ENCODE data around the gene ZFAND3.
"Not testable (repeated sequence)": the region's sequence is repeated elsewhere in the genome, so short reads cannot be mapped to it uniquely, and the experiment has no call there.

Gene ZFAND3

GRCh38 chr6:37941871-37942270 lies 122.3 kb downstream of the ZFAND3 start:
- Histone ChIP-seq H3K36me3 (ENCODE audit: control insufficient read depth, insufficient read depth, low read length) (no peaks in the 10 kb centered on the region), H3K27me3 (replicated peaks; ENCODE audit: control insufficient read depth, insufficient read depth, low read length, poor library complexity, severe bottlenecking) (no peaks in the 10 kb centered on the region), H3K4me1 (ENCODE audit: control insufficient read depth, insufficient read depth, low read length, poor library complexity, severe bottlenecking) (no peaks in the 10 kb centered on the region), H3K9me3 (ENCODE audit: control insufficient read depth, low read length) (no peaks in the 10 kb centered on the region), H3K27ac (ENCODE audit: insufficient read depth, low read length, poor library complexity, severe bottlenecking) (no peak overlapping the region), H3K4me3 (ENCODE audit: insufficient read depth, low read depth, low read length, poor library complexity, severe bottlenecking) (no peak overlapping the region)
- no peak for DNase-seq

GRCh38 chr6:37942606-37943376 lies 123.3 kb downstream of the ZFAND3 start:
- Histone ChIP-seq H3K9me3 (ENCODE audit: control insufficient read depth, low read length) (no peaks in the 10 kb centered on the region), H3K4me1 (ENCODE audit: control insufficient read depth, insufficient read depth, low read length, poor library complexity, severe bottlenecking) (no peaks in the 10 kb centered on the region), H3K27me3 (replicated peaks; ENCODE audit: control insufficient read depth, insufficient read depth, low read length, poor library complexity, severe bottlenecking) (no peaks in the 10 kb centered on the region), H3K36me3 (ENCODE audit: control insufficient read depth, insufficient read depth, low read length) (no peaks in the 10 kb centered on the region), H3K4me3 (ENCODE audit: insufficient read depth, low read depth, low read length, poor library complexity, severe bottlenecking) (no peak overlapping the region), H3K27ac (ENCODE audit: insufficient read depth, low read length, poor library complexity, severe bottlenecking) (no peak overlapping the region)
- DNase-seq, result no peak

- Histone ChIP-seq H3K36me3 (ENCODE audit: control insufficient read depth, insufficient read depth, low read length) (no peaks in the 10 kb centered on the region), H3K4me1 (ENCODE audit: control insufficient read depth, insufficient read depth, low read length, poor library complexity, severe bottlenecking) (no peaks in the 10 kb centered on the region), H3K27ac (ENCODE audit: insufficient read depth, low read length, poor library complexity, severe bottlenecking) (no peak overlapping the region), H3K9me3 (ENCODE audit: control insufficient read depth, low read length) (no peaks in the 10 kb centered on the region), H3K27me3 (replicated peaks; ENCODE audit: control insufficient read depth, insufficient read depth, low read length, poor library complexity, severe bottlenecking) (no peaks in the 10 kb centered on the region), H3K4me3 (ENCODE audit: insufficient read depth, low read depth, low read length, poor library complexity, severe bottlenecking) (no peak overlapping the region)
- no peak for DNase-seq
These were observed 124.0 kb downstream of the ZFAND3 start for GRCh38 chr6:37943436-37944058.

- DNase-seq, result no peak
- H3K27me3 ChIP-seq (replicated peaks; ENCODE audit: control insufficient read depth, insufficient read depth, low read length, poor library complexity, severe bottlenecking), result no peaks in the 10 kb centered on the region
- H3K4me1 ChIP-seq (ENCODE audit: control insufficient read depth, insufficient read depth, low read length, poor library complexity, severe bottlenecking), result no peaks in the 10 kb centered on the region
- H3K4me3 ChIP-seq (ENCODE audit: insufficient read depth, low read depth, low read length, poor library complexity, severe bottlenecking), result no peak overlapping the region
- no peaks in the 10 kb centered on the region for H3K36me3 ChIP-seq (ENCODE audit: control insufficient read depth, insufficient read depth, low read length)
- no peaks in the 10 kb centered on the region for H3K9me3 ChIP-seq (ENCODE audit: control insufficient read depth, low read length)
- H3K27ac ChIP-seq (ENCODE audit: insufficient read depth, low read length, poor library complexity, severe bottlenecking), result no peak overlapping the region
These were observed 126.5 kb downstream of the ZFAND3 start for GRCh38 chr6:37946057-37946456.

- Histone ChIP-seq H3K4me3 (ENCODE audit: insufficient read depth, low read depth, low read length, poor library complexity, severe bottlenecking) (no peak overlapping the region), H3K36me3 (ENCODE audit: control insufficient read depth, insufficient read depth, low read length) (no peaks in the 10 kb centered on the region), H3K27ac (ENCODE audit: insufficient read depth, low read length, poor library complexity, severe bottlenecking) (no peak overlapping the region), H3K9me3 (ENCODE audit: control insufficient read depth, low read length) (no peaks in the 10 kb centered on the region), H3K27me3 (replicated peaks; ENCODE audit: control insufficient read depth, insufficient read depth, low read length, poor library complexity, severe bottlenecking) (no peaks in the 10 kb centered on the region), H3K4me1 (ENCODE audit: control insufficient read depth, insufficient read depth, low read length, poor library complexity, severe bottlenecking) (no peaks in the 10 kb centered on the region)
- no peak for DNase-seq
These were observed 127.9 kb downstream of the ZFAND3 start for GRCh38 chr6:37947468-37947867.

- not testable (repeated sequence) for H3K36me3 ChIP-seq (ENCODE audit: control insufficient read depth, insufficient read depth, low read length); DNase-seq; H3K27ac ChIP-seq (ENCODE audit: insufficient read depth, low read length, poor library complexity, severe bottlenecking); H3K4me3 ChIP-seq (ENCODE audit: insufficient read depth, low read depth, low read length, poor library complexity, severe bottlenecking); H3K9me3 ChIP-seq (ENCODE audit: control insufficient read depth, low read length); H3K27me3 ChIP-seq (replicated peaks; ENCODE audit: control insufficient read depth, insufficient read depth, low read length, poor library complexity, severe bottlenecking); H3K4me1 ChIP-seq (ENCODE audit: control insufficient read depth, insufficient read depth, low read length, poor library complexity, severe bottlenecking)
These were observed 129.1 kb downstream of the ZFAND3 start for GRCh38 chr6:37948584-37948983.

- Histone ChIP-seq H3K4me3 (ENCODE audit: insufficient read depth, low read depth, low read length, poor library complexity, severe bottlenecking) (no peak overlapping the region), H3K4me1 (ENCODE audit: control insufficient read depth, insufficient read depth, low read length, poor library complexity, severe bottlenecking) (no peaks in the 10 kb centered on the region), H3K27me3 (replicated peaks; ENCODE audit: control insufficient read depth, insufficient read depth, low read length, poor library complexity, severe bottlenecking) (no peaks in the 10 kb centered on the region), H3K9me3 (ENCODE audit: control insufficient read depth, low read length) (no peaks in the 10 kb centered on the region), H3K36me3 (ENCODE audit: control insufficient read depth, insufficient read depth, low read length) (no peaks in the 10 kb centered on the region), H3K27ac (ENCODE audit: insufficient read depth, low read length, poor library complexity, severe bottlenecking) (no peak overlapping the region)
- DNase-seq, result no peak
These were observed 132.5 kb downstream of the ZFAND3 start for GRCh38 chr6:37952027-37952426.

- DNase-seq, result no peak
- H3K27ac ChIP-seq (ENCODE audit: insufficient read depth, low read length, poor library complexity, severe bottlenecking), result no peak overlapping the region
- H3K36me3 ChIP-seq (ENCODE audit: control insufficient read depth, insufficient read depth, low read length), result no peaks in the 10 kb centered on the region
These were observed 135.3 kb downstream of the ZFAND3 start for GRCh38 chr6:37954791-37955190.

GRCh38 chr6:37956711-37957275 lies 137.3 kb downstream of the ZFAND3 start:
- H3K36me3 ChIP-seq (ENCODE audit: control insufficient read depth, insufficient read depth, low read length), result no peaks in the 10 kb centered on the region
- DNase-seq, result no peak
- H3K9me3 ChIP-seq (ENCODE audit: control insufficient read depth, low read length), result no peaks in the 10 kb centered on the region
- no peak overlapping the region for H3K4me3 ChIP-seq (ENCODE audit: insufficient read depth, low read depth, low read length, poor library complexity, severe bottlenecking)
- no peak overlapping the region for H3K27ac ChIP-seq (ENCODE audit: insufficient read depth, low read length, poor library complexity, severe bottlenecking)
- no peaks in the 10 kb centered on the region for H3K4me1 ChIP-seq (ENCODE audit: control insufficient read depth, insufficient read depth, low read length, poor library complexity, severe bottlenecking)
- H3K27me3 ChIP-seq (replicated peaks; ENCODE audit: control insufficient read depth, insufficient read depth, low read length, poor library complexity, severe bottlenecking), result no peaks in the 10 kb centered on the region

More at GRCh38 chr6:37954791-37955190, 135.3 kb downstream of the ZFAND3 start:
- no peaks in the 10 kb centered on the region for H3K9me3 ChIP-seq (ENCODE audit: control insufficient read depth, low read length)
- H3K4me3 ChIP-seq (ENCODE audit: insufficient read depth, low read depth, low read length, poor library complexity, severe bottlenecking), result no peak overlapping the region
- H3K27me3 ChIP-seq (replicated peaks; ENCODE audit: control insufficient read depth, insufficient read depth, low read length, poor library complexity, severe bottlenecking), result no peaks in the 10 kb centered on the region
- H3K4me1 ChIP-seq (ENCODE audit: control insufficient read depth, insufficient read depth, low read length, poor library complexity, severe bottlenecking), result no peaks in the 10 kb centered on the region

GRCh38 chr6:37959061-37959460 lies 139.5 kb downstream of the ZFAND3 start:
- Histone ChIP-seq H3K27me3 (replicated peaks; ENCODE audit: control insufficient read depth, insufficient read depth, low read length, poor library complexity, severe bottlenecking) (no peaks in the 10 kb centered on the region), H3K4me3 (ENCODE audit: insufficient read depth, low read depth, low read length, poor library complexity, severe bottlenecking) (no peak overlapping the region), H3K36me3 (ENCODE audit: control insufficient read depth, insufficient read depth, low read length) (no peaks in the 10 kb centered on the region), H3K9me3 (ENCODE audit: control insufficient read depth, low read length) (no peaks in the 10 kb centered on the region), H3K27ac (ENCODE audit: insufficient read depth, low read length, poor library complexity, severe bottlenecking) (no peak overlapping the region), H3K4me1 (ENCODE audit: control insufficient read depth, insufficient read depth, low read length, poor library complexity, severe bottlenecking) (no peaks in the 10 kb centered on the region)
- DNase-seq, result no peak

All from effector memory CD4-positive, alpha-beta T cell (primary cell).